AG10803 (cell line): ENCODE measurements around the gene MAB21L3.

Experiments
- DNase-seq: peaks from one replicate; pipeline ENCODE4 v3.0.0; 2010; ENCODE audit warnings: low read depth
- H3K4me3 ChIP-seq: 2 replicates; pipeline ENCODE4 v1.5.1; 2011; ENCODE audit warnings: mild to moderate bottlenecking, low read length, control low read depth
- CTCF ChIP-seq: conservative IDR thresholded peaks from 2 replicates; pipeline ENCODE4 v1.5.1; 2011; ENCODE audit warnings: mild to moderate bottlenecking, low read length, control low read depth, inconsistent platforms

The MAB21L3 gene

GRCh38 chr1:116147114-116147510 is 35.9 kb downstream of the MAB21L3 start:
- H3K4me3 ChIP-seq: no peak overlapping the region
- no peak for TF ChIP-seq CTCF
- no peak for DNase-seq

DNA sequence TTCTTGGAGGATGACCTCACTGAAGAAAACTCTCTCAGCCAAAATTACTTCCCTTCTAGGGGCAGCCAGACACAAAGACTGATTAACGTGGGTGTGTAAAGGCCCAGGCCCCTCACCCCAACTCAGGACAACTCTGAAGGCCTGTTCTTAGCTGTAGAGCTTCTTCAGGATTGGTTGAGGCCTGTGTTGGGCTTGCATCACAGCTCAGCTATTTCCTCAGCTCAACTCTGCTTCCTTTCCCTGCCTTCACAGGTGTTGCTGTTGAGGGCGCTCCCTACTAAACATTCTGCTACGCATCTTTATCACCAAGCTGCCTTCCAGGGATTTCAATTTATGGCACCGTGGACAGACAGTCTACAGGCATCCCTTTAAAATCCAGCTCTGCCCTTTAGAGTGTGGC is 36.8 kb downstream of the MAB21L3 start:
- no peak for DNase-seq
- TF ChIP-seq CTCF: no peak
- no peak overlapping the region for H3K4me3 ChIP-seq

DNA sequence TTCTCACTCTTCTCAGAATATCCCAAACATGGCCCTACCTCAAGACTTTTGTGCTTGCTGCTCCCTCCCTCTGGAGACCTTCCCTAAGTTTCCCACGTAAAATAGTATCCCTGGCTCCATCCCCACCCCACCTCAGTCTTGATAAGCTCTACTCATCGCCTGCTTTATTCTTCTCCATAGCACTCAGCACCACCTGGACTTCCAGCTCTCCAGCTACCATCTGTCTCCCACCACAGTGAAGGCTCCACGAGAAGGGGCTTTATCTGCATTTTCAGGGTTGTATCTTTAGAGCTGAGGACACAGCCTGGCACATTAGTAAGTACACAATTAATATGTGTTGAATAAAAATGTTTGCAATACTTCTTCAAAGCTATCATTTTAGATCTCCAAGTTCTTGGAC is 37.8 kb downstream of the MAB21L3 start:
- no peak for TF ChIP-seq CTCF
- H3K4me3 ChIP-seq: no peak overlapping the region
- DNase-seq: no peak

DNA sequence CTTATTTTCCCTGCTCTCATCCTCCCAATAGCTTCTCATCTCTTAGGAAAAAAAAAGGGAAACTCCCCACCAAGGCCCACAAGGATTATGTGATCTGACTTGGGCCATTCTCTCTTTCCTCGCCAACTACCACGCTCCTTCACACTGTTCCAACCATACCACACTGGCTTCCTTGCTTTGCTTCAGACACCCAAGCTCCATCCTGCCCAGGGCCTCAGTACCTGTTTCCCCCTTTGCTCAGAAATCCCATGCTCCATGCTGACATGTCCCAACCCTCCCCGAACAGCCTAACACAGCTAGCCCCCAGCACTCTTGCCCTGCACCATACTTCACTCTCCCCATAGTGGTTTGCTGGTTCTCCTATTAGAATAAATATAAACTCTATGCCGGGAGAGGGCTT is 39.2 kb downstream of the MAB21L3 start:
- TF ChIP-seq CTCF: no peak
- DNase-seq: no peak
- no peak overlapping the region for H3K4me3 ChIP-seq

- peak; percentile 57 for TF ChIP-seq CTCF
- peak overlapping the region; percentile 58 for H3K4me3 ChIP-seq
- peak; percentile 68 for DNase-seq
Measured at GRCh38 chr1:116151739-116152576, 40.8 kb downstream of the MAB21L3 start.

GRCh38 chr1:116152577-116152943 is 41.4 kb downstream of the MAB21L3 start:
- DNase-seq: no peak
- TF ChIP-seq CTCF: no peak
- H3K4me3 ChIP-seq: peak overlapping the region; percentile 58

GRCh38 chr1:116152950-116153691 is 41.9 kb downstream of the MAB21L3 start:
- no peak for TF ChIP-seq CTCF
- H3K4me3 ChIP-seq: no peak overlapping the region
- DNase-seq: no peak
